Ishikawa (cell line): ENCODE measurements around the gene BOLA2B.
A peak's percentile ranks its signal among the peaks of the same experiment; 100 is the strongest.

ENCODE experiments used
- CEBPB ChIP-seq: IDR thresholded peaks from 2 replicates; pipeline ENCODE4 v1.6.1; 2012
- CREB1 ChIP-seq: IDR thresholded peaks from 2 replicates; pipeline ENCODE4 v1.6.1; 2012; ENCODE audit warnings: low read depth
- EGR1 ChIP-seq: IDR thresholded peaks from 2 replicates; pipeline ENCODE4 v1.6.1; 2012
- EP300 ChIP-seq: IDR thresholded peaks from 2 replicates; pipeline ENCODE4 v1.6.1; 2012; ENCODE audit warnings: borderline replicate concordance
- FOXM1 ChIP-seq: IDR thresholded peaks from 2 replicates; pipeline ENCODE4 v1.6.1; 2012; ENCODE audit warnings: low read depth, borderline replicate concordance
- MAX ChIP-seq: IDR thresholded peaks from 2 replicates; pipeline ENCODE4 v1.6.1; 2012
- NFIC ChIP-seq: IDR thresholded peaks from 2 replicates; pipeline ENCODE4 v1.6.1; 2012
- RAD21 ChIP-seq: IDR thresholded peaks from 2 replicates; pipeline ENCODE4 v1.6.1; 2012; ENCODE audit warnings: low read depth
- TAF1 ChIP-seq: IDR thresholded peaks from 2 replicates; pipeline ENCODE4 v1.6.1; 2012; ENCODE audit warnings: low read depth, mild to moderate bottlenecking
- TCF12 ChIP-seq: IDR thresholded peaks from 2 replicates; pipeline ENCODE4 v1.6.1; 2012; ENCODE audit warnings: low read depth
- TEAD4 ChIP-seq: IDR thresholded peaks from 2 replicates; pipeline ENCODE4 v1.6.1; 2012
- YY1 ChIP-seq: IDR thresholded peaks from 2 replicates; pipeline ENCODE4 v1.6.1; 2012; ENCODE audit warnings: low read depth
- ZBTB7A ChIP-seq: IDR thresholded peaks from 2 replicates; pipeline ENCODE4 v1.6.1; 2012; ENCODE audit warnings: low read depth
- TF ChIP-seq, protein P1 (sequence below): IDR thresholded peaks from 2 replicates; pipeline ENCODE4 v1.6.1; 2012; ENCODE audit warnings: low read depth, mild to moderate bottlenecking
- TF ChIP-seq, protein P2 (sequence below): IDR thresholded peaks from 2 replicates; pipeline ENCODE4 v1.6.1; 2012

Gene BOLA2B

GRCh38 chr16:30184891-30185682, 8.4 kb downstream of the BOLA2B start:
- TF ChIP-seq, protein P1, sequence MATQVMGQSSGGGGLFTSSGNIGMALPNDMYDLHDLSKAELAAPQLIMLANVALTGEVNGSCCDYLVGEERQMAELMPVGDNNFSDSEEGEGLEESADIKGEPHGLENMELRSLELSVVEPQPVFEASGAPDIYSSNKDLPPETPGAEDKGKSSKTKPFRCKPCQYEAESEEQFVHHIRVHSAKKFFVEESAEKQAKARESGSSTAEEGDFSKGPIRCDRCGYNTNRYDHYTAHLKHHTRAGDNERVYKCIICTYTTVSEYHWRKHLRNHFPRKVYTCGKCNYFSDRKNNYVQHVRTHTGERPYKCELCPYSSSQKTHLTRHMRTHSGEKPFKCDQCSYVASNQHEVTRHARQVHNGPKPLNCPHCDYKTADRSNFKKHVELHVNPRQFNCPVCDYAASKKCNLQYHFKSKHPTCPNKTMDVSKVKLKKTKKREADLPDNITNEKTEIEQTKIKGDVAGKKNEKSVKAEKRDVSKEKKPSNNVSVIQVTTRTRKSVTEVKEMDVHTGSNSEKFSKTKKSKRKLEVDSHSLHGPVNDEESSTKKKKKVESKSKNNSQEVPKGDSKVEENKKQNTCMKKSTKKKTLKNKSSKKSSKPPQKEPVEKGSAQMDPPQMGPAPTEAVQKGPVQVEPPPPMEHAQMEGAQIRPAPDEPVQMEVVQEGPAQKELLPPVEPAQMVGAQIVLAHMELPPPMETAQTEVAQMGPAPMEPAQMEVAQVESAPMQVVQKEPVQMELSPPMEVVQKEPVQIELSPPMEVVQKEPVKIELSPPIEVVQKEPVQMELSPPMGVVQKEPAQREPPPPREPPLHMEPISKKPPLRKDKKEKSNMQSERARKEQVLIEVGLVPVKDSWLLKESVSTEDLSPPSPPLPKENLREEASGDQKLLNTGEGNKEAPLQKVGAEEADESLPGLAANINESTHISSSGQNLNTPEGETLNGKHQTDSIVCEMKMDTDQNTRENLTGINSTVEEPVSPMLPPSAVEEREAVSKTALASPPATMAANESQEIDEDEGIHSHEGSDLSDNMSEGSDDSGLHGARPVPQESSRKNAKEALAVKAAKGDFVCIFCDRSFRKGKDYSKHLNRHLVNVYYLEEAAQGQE = no peak
- TF ChIP-seq CREB1 (no peak), TAF1 (no peak), MAX (no peak), EGR1 (no peak), RAD21 (no peak), NFIC (no peak)
- TF ChIP-seq, protein P2, sequence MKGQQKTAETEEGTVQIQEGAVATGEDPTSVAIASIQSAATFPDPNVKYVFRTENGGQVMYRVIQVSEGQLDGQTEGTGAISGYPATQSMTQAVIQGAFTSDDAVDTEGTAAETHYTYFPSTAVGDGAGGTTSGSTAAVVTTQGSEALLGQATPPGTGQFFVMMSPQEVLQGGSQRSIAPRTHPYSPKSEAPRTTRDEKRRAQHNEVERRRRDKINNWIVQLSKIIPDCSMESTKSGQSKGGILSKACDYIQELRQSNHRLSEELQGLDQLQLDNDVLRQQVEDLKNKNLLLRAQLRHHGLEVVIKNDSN = no peak

DNA sequence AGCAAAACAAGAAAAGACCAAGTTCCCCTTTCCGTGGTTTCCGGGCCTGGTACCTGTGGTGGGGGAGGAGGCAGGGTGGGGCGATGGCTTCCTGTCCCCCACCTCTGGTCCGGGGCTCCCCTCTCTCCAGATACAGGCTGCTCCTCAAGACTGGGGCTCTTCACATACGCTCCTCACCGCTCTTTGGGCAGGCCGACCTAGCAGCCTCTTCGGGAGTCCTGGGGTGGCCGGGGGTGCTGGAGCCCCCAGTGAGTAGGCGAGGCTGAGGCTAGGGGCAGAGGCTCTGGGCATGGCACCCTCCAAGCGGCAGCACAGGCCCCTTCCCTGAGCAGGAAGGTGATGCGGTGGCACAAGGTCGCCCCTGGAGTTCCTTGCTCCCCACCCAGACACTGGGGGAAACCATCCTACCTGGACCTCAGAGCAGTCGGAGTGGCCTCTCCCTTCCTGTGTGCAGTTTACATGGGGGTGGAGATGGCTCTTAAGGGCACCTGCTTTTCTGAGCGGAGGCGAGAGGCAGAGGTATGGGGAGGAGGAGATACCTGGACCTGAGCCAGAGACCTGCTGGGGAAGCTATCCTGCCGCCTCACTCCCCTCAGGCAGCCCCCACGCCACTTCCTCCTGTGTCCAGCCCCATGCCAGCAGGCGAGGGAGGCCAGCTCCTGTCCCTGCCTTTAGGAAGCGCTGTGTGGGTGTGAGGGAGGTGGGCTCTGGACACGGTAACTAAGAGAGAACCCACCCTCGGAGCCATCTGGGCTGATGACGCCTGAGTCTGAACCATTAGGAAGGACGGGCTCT, 9.2 kb downstream of the BOLA2B start:
- no peak for TF ChIP-seq TAF1
- TF ChIP-seq MAX = 0 out of 2 replicates have a peak, but pooled peaks have one; percentile 25
- TF ChIP-seq EGR1 = 0 out of 2 replicates have a peak, but pooled peaks have one; percentile 15
- TF ChIP-seq, protein P2 = no peak
- no peak for TF ChIP-seq EP300
- TF ChIP-seq, protein P1 = no peak
- TF ChIP-seq YY1 = no peak
- no peak; the same call in 1 of the 2 replicates for TF ChIP-seq ZBTB7A
- no peak for TF ChIP-seq FOXM1
- TF ChIP-seq CREB1 = no peak
- TF ChIP-seq TEAD4 = no peak
- TF ChIP-seq CEBPB = no peak
- peak; percentile 67 for TF ChIP-seq NFIC
- TF ChIP-seq TCF12 = no peak
- TF ChIP-seq RAD21 = no peak

- no peak for TF ChIP-seq TAF1
- no peak for TF ChIP-seq RAD21
- TF ChIP-seq TCF12 = no peak
- TF ChIP-seq ZBTB7A = 0 out of 2 replicates have a peak, but pooled peaks have one; percentile 46
- TF ChIP-seq CEBPB = no peak
- TF ChIP-seq TEAD4 = no peak
- TF ChIP-seq EP300 = no peak
Observed at GRCh38 chr16:30183233-30184095, 10.0 kb downstream of the BOLA2B start, which contains the start of gene CORO1A. CORO1A (plus strand) TSS chr16:30183602; CDS start chr16:30185210, 1,608 bp downstream.

GRCh38 chr16:30180741-30181140, 12.7 kb downstream of the BOLA2B start:
- TF ChIP-seq EP300 (no peak), YY1 (no peak), TCF12 (no peak), EGR1 (no peak), TAF1 (no peak), FOXM1 (no peak), CEBPB (no peak), RAD21 (no peak), NFIC (no peak), MAX (no peak), ZBTB7A (no peak), TEAD4 (no peak)
- TF ChIP-seq, protein P1 = no peak
- TF ChIP-seq, protein P2 = no peak
